Nephron progenitor cell (in vitro differentiated cells): Measurements from ENCODE around the gene SLC9A2.
A peak's percentile ranks its signal among the peaks of the same experiment; 100 is the strongest.

Experiments used
- DNase-seq: peaks from one replicate; pipeline ENCODE4 v3.0.0; 2021
- H3K27ac Mint-ChIP-seq: 2 replicates; pipeline ENCODE4 v1.8.0; 2021; ENCODE audit warnings: mild to moderate bottlenecking, moderate library complexity, mixed read lengths
- H3K27me3 Mint-ChIP-seq: 2 replicates; pipeline ENCODE4 v1.8.0; 2021; ENCODE audit warnings: mild to moderate bottlenecking, low read depth, mixed read lengths; ENCODE audit not compliant: poor library complexity
- H3K36me3 Mint-ChIP-seq: 2 replicates; pipeline ENCODE4 v1.8.0; 2021; ENCODE audit warnings: low read depth, mixed read lengths
- H3K4me1 Mint-ChIP-seq: 2 replicates; pipeline ENCODE4 v1.8.0; 2021; ENCODE audit warnings: mixed read lengths
- H3K4me3 Mint-ChIP-seq: 2 replicates; pipeline ENCODE4 v1.8.0; 2021; ENCODE audit warnings: mild to moderate bottlenecking, moderate library complexity, mixed read lengths
- H3K9me3 Mint-ChIP-seq: 2 replicates; pipeline ENCODE4 v1.8.0; 2021; ENCODE audit warnings: mild to moderate bottlenecking, moderate library complexity, mixed read lengths
- TF ChIP-seq, protein P1 (sequence below): fragments of 200-600 bp; sonication (generic); IDR thresholded peaks from 2 replicates; pipeline ENCODE4 v1.5.0; 2021; ENCODE audit warnings: antibody characterized with exemption

SLC9A2 gene

DNA sequence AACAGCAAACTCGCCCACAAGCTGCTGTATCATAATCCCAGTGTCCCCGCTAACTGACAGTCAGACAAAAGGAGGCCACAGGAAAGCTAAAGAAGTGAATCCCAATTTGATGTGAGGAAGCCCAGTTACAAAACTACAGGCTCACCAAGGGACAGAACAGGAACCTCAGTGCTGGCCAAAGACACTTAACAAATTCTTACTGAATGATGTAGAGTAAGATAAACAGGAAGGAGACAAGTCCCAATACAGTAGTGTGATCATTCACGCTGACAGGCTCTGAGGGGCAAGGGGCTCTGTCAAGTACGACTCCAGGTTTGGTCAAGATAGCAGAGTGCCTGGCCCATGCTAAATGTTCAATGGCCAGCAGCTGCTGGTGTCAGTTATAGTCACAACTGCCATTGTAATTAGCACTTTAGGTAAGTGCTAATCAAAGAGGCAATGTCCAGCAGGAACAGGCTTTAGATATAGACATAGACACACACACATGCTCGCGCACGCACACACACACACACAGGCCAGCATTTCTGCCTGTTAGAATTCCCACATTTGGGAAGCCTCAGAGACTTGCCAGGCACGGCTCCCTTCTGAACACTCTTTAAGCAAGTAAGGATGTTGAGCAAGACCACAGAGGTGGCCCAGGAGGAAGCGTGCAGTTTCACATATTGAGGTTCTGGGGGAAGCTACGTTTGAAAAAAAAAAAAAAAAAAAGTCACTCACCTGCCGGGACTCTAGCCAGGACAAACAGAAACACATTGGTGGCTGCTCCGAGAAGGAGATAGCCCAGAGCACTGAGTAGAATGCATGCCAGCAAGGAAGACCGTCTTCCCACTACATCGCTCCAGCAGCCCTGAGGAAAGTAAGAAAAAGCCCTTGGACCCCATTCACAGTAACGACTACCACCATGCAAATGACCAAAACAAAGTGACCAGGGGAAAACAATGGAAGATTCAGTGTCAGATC is 107.1 kb downstream of the SLC9A2 start:
- Mint-ChIP-seq H3K4me3 (no peak overlapping the region), H3K36me3 (peaks cover 83% of the 10 kb centered on the region), H3K27ac (peak overlapping the region; percentile 73), H3K9me3 (no peaks in the 10 kb centered on the region), H3K27me3 (no peaks in the 10 kb centered on the region), H3K4me1 (peaks cover 40% of the 10 kb centered on the region)
- TF ChIP-seq, protein P1, sequence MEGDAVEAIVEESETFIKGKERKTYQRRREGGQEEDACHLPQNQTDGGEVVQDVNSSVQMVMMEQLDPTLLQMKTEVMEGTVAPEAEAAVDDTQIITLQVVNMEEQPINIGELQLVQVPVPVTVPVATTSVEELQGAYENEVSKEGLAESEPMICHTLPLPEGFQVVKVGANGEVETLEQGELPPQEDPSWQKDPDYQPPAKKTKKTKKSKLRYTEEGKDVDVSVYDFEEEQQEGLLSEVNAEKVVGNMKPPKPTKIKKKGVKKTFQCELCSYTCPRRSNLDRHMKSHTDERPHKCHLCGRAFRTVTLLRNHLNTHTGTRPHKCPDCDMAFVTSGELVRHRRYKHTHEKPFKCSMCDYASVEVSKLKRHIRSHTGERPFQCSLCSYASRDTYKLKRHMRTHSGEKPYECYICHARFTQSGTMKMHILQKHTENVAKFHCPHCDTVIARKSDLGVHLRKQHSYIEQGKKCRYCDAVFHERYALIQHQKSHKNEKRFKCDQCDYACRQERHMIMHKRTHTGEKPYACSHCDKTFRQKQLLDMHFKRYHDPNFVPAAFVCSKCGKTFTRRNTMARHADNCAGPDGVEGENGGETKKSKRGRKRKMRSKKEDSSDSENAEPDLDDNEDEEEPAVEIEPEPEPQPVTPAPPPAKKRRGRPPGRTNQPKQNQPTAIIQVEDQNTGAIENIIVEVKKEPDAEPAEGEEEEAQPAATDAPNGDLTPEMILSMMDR, result no peak
- DNase-seq, result no peak

DNA sequence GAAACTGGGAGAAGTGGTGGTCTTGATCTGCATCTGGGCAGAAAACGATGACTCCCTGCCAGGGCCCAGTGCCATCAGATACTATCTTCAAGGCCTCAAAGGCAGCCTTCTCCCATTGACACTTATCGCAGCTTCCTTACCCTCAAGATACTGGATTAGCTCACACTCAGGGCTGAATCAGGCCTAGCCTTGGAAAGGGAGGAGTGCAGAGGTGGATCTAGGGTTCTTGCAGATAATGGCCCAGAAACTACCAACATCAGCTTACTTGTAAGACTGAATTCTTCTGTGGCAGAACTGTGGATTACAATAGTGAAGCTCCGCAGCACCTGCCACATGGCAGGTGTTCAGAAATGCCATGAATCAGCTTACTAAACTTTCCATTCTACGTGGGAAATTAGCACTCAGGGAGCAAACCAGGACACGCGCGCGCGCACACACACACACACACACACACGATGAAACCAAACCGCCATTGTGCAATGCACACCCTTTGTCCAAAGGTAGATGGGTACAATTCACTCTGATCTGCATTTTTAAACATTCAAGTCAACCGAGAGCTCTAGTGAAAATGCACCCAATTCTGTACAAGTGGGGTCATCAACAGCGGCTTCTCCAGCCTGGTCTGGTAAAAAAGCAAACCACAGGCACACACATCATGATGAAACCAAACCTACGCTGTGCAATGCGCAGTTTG is 116.2 kb downstream of the SLC9A2 start:
- H3K4me1 Mint-ChIP-seq, result peaks cover 41% of the 10 kb centered on the region
- peaks cover 28% of the 10 kb centered on the region for H3K36me3 Mint-ChIP-seq
- H3K4me3 Mint-ChIP-seq, result peak overlapping the region; percentile 97
- no peaks in the 10 kb centered on the region for H3K27me3 Mint-ChIP-seq
- DNase-seq, result peak; percentile 12
- no peak overlapping the region for H3K27ac Mint-ChIP-seq
- H3K9me3 Mint-ChIP-seq, result no peaks in the 10 kb centered on the region
- TF ChIP-seq, protein P1, result no peak

DNA sequence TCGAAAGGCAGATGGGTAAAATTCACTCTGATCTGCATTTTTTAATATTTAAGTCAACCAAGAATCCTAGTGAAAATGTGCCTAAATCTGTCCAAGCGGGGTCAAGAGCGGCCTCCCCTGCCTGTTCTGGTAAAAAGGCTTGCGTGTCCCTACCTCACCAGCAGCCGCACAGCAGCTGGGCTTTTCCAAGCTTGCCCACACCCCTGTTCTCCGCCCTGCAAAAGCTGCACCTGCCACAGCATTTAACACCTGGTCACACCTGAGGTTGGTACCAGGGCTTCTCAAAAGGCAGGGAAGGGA is 116.7 kb downstream of the SLC9A2 start:
- Mint-ChIP-seq H3K4me3 (peak overlapping the region; percentile 97), H3K36me3 (peaks cover 28% of the 10 kb centered on the region), H3K27ac (peak overlapping the region; percentile 61), H3K4me1 (peaks cover 45% of the 10 kb centered on the region), H3K27me3 (no peaks in the 10 kb centered on the region), H3K9me3 (peaks cover 4% of the 10 kb centered on the region)
- peak; percentile 22 for DNase-seq
- TF ChIP-seq, protein P1, result no peak

DNA sequence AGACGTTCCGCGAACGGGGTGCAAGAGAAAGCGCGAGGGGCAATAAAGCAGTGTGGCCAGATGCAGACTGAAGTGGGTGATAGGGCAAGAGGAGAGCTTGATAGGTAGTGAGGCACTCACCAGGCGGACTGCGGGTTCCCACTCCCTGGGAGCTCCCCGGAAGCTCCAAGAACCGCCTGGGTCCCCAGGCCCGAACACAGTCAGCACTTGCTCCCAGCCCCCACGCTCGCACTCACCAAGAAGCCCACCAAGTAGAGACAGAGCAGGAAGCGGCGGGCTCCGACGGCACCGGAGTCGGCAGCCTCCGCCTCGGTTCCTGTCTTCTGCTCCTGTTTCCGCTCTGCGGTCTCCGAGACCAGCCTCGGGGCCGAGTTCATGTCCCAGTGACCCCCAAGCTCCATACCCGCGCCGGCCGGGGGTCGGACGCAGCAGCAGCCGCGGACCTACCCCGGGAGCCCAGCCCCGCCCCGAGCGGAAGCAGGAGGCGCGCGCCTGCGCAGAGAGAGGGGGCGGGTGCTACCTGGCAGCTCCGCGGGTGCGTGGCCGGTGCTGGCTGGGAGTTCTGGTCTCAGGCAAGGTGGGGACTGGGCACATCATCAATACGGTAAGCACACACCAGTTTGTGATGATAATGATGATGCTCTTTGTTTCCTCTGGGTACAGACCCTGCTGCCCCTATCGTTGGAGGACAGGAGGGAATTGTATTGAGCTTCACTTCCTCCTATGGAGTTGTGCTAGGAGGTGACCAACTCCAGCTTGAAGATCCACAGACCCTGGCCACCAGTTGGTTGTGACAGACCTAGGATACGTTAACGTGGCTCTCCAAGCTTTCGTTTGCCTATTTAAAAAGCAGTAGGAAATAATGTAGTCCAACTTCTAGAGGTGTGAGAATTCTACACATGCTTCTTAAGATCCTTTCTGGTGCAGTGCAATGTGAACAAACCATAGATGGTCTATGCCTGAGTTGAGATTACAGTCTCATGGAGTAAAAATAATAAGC is 117.4 kb downstream of the SLC9A2 start:
- TF ChIP-seq, protein P1, result no peak

DNA sequence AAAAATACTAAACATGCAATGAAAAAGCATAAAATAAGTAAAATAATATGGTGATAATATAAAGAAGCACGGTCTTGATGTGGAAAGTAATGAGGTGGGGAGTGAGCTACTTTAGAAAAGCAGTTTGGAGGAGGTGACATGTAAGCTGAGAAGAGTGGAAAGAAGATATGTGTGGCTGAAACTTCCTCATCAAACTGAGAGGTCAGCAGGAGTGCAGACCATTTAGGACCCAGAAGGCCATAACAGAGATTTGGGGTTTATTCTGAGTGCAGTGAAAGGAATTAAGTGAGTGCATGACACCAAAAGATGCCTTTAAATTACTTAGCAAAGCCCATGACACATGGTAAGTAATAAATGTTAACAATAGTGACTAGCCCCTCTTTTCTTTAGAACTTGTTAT is 118.1 kb downstream of the SLC9A2 start:
- Mint-ChIP-seq H3K27me3 (no peaks in the 10 kb centered on the region), H3K36me3 (peaks cover 31% of the 10 kb centered on the region)

More for the DNA sequence above, 117.4 kb downstream of the SLC9A2 start:
- peaks cover 28% of the 10 kb centered on the region for H3K36me3 Mint-ChIP-seq
- peaks cover 9% of the 10 kb centered on the region for H3K9me3 Mint-ChIP-seq
- peaks cover 48% of the 10 kb centered on the region for H3K4me1 Mint-ChIP-seq
- peak overlapping the region; percentile 61 for H3K27ac Mint-ChIP-seq
- no peaks in the 10 kb centered on the region for H3K27me3 Mint-ChIP-seq
- peak overlapping the region; percentile 97 for H3K4me3 Mint-ChIP-seq
- DNase-seq, result peak; percentile 94

More for the DNA sequence above, 118.1 kb downstream of the SLC9A2 start:
- Mint-ChIP-seq H3K9me3 (peaks cover 17% of the 10 kb centered on the region), H3K27ac (peak overlapping the region; percentile 1), H3K4me1 (peaks cover 48% of the 10 kb centered on the region), H3K4me3 (peak overlapping the region; percentile 97)
- DNase-seq, result no peak
- TF ChIP-seq, protein P1, result no peak
